ENCODE results near the gene RASSF5.

DNA sequence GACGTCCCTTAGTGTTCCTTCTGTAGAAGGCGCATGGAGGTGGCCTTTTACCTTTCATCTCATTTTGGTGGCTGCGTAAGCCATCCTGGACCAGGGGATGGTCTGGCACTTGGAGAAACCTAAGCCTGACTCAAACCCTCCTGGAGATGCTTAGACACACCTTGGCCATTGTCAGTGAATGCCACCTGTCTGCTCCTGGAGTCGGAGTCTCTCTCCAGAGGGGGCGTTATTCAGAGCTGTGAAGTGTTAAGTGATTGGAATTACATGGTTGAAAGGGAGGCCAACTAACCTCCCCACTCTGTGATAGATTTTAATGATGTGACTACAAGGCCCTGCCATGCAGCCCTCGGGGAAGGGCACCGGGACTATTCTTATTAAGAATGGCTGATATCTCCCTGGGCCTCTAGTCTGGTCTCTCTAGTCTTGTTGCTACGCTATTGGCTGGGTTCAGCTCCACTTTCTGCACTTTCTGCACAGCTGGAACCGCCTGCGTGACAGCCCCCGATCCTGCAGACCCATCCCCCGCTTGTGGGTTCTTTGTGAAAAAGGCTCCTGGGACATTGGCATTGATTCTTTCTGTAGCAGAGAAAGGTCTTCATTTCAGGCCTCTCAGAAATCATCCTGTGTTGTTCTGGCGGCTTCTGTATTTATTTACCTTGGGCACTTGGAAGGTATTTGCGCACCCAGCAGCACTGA is 4.2 kb downstream of the RASSF5 start:
- TF ChIP-seq, protein P1, sequence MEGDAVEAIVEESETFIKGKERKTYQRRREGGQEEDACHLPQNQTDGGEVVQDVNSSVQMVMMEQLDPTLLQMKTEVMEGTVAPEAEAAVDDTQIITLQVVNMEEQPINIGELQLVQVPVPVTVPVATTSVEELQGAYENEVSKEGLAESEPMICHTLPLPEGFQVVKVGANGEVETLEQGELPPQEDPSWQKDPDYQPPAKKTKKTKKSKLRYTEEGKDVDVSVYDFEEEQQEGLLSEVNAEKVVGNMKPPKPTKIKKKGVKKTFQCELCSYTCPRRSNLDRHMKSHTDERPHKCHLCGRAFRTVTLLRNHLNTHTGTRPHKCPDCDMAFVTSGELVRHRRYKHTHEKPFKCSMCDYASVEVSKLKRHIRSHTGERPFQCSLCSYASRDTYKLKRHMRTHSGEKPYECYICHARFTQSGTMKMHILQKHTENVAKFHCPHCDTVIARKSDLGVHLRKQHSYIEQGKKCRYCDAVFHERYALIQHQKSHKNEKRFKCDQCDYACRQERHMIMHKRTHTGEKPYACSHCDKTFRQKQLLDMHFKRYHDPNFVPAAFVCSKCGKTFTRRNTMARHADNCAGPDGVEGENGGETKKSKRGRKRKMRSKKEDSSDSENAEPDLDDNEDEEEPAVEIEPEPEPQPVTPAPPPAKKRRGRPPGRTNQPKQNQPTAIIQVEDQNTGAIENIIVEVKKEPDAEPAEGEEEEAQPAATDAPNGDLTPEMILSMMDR (IDR thresholded peaks at IDR 0.05; ENCODE audit: low read depth, low read length) = no peak
- no peak for TF ChIP-seq EZH2phosphoT487 (IDR thresholded peaks at IDR 0.05; ENCODE audit: low read depth)
